Transverse colon (tissue), 4 donors: ENCODE results near the gene KRT1. TPM values are rescaled to one million over a fixed set of nuclear protein-coding genes. Genes with fewer than 3 reads are reported as not detected.

Experiments
- DNase-seq: peaks from one replicate; pipeline ENCODE4 v3.0.0-alpha.2; 2019
- H3K27ac ChIP-seq, 4 donors: fragments of 200-600 bp; sonication (generic); 2 replicates each; pipeline ENCODE4 v1.5.1; 2016 to 2018; ENCODE audit warnings: inconsistent platforms in 4 of 4
- H3K27me3 ChIP-seq: fragments of 200-600 bp; sonication (generic); 2 replicates; pipeline ENCODE4 v1.5.1; 2017; ENCODE audit warnings: inconsistent platforms
- H3K36me3 ChIP-seq, 4 donors: fragments of 200-600 bp; sonication (generic); 2 replicates each; pipeline ENCODE4 v1.5.1; 2017 to 2019; ENCODE audit warnings: inconsistent platforms in 4 of 4
- H3K4me1 ChIP-seq, 4 donors: fragments of 200-600 bp; sonication (generic); 2 replicates each; pipeline ENCODE4 v1.5.1; 2017 to 2020; ENCODE audit warnings: inconsistent platforms in 4 of 4
- H3K4me3 ChIP-seq, 4 donors: fragments of 200-600 bp; sonication (generic); 1 replicate in 1 of 4; 2 replicates in 3 of 4; pipeline versions ENCODE4 v1.5.1 to v1.6.1; 2017 to 2019; ENCODE audit warnings: inconsistent platforms in 4 of 4
- H3K9me3 ChIP-seq, 2 donors: fragments of 200-600 bp; sonication (generic); 2 replicates each; pipeline ENCODE4 v1.5.1; 2017 to 2019; ENCODE audit warnings: inconsistent platforms in 2 of 2
- CTCF ChIP-seq, 5 experiments: fragments of 200-600 bp in 3 of 5; fragments of 450-650 bp in 2 of 5; sonication (generic) in 3 of 5; IDR thresholded peaks; 1 replicate in 2 of 5; 2 replicates in 3 of 5; pipeline ENCODE4 v1.5.1; 2016 to 2017; ENCODE audit warnings: antibody characterized with exemption in 5 of 5, inconsistent platforms in 3 of 5, mild to moderate bottlenecking in 2 of 5, moderate library complexity in 1 of 5
- EP300 ChIP-seq: sonication (generic); formaldehyde crosslinking; IDR thresholded peaks from one replicate; pipeline ENCODE4 v1.6.1; 2017; ENCODE audit warnings: antibody characterized with exemption, low read depth
- POLR2A ChIP-seq: fragments of 450-650 bp; IDR thresholded peaks from one replicate; pipeline ENCODE4 v1.6.1; 2016; ENCODE audit warnings: antibody characterized with exemption, mild to moderate bottlenecking, moderate library complexity
- POLR2AphosphoS5 ChIP-seq, 3 donors: sonication (generic); formaldehyde crosslinking; IDR thresholded peaks; one replicate each; pipeline ENCODE4 v1.6.1; 2016; ENCODE audit warnings: antibody characterized with exemption in 3 of 3
- WGBS, 2 donors: methylation state at CpG; one replicate each; pipeline ENCODE4 v1.1.5; 2018; ENCODE audit warnings: low coverage in 1 of 2; 5-methylcytosine and 5-hydroxymethylcytosine counted together
- in situ Hi-C, 4 donors: fragments of 200-750 bp; cut with MboI; loops; one replicate each; pipeline versions ENCODE4 v1.15.0 to v1.15.1; 2017; ENCODE audit warnings: low sequenced_read_pairs in 3 of 4, low pct_ligation_motif_present in 1 of 4, low pct_unique_long_range_greater_than_20kb in 1 of 4
- intact Hi-C: fragments of 100-400 bp; cut with DNase I; formaldehyde crosslinking; loops from one replicate; pipeline ENCODE4 v1.15.1; 2023; ENCODE audit warnings: low total_unique reads
- total RNA-seq, 4 donors: library from RNA; depleted of rRNA; stranded (reverse); fragments of >200 nt; gene quantifications; one replicate each; pipeline ENCODE4 v1.1.0, GENCODE V29; 2016

Gene KRT1
- total RNA-seq, 4 donors from 2014 or later, result not detected

- in situ Hi-C loops (no loop called here), intact Hi-C loops (no loop called here)
- H3K9me3 ChIP-seq, result no peaks in the 10 kb centered on the region
- no peaks in the 10 kb centered on the region for H3K36me3 ChIP-seq
- peaks cover 0 to 11% (median 8%) of the 10 kb centered on the region in 4 donors for H3K4me1 ChIP-seq
- H3K27ac ChIP-seq, result no peak overlapping the region
- DNase-seq, result no peak
- TF ChIP-seq EP300, result no peak
- no peak for TF ChIP-seq POLR2A
- no peak for TF ChIP-seq CTCF (IDR thresholded peaks at IDR 0.05)
- no peak for TF ChIP-seq POLR2AphosphoS5 (IDR thresholded peaks at IDR 0.05)
- H3K4me3 ChIP-seq, result no peak overlapping the region
- 40 to 81% methylated on average over 1 to 2 of the region's 2 CpGs for WGBS, 2 donors
- H3K27me3 ChIP-seq, result peaks cover 46% of the 10 kb centered on the region
These were observed 8.3 kb upstream of the KRT1 start for GRCh38 chr12:52688481-52688880.

- no peak overlapping the region for H3K4me3 ChIP-seq
- no peak overlapping the region for H3K27ac ChIP-seq
- DNase-seq, result peak; percentile 22
- peaks cover 0 to 11% (median 8%) of the 10 kb centered on the region in 4 donors for H3K4me1 ChIP-seq
- intact Hi-C loops (no loop called here), in situ Hi-C loops (no loop called here)
- TF ChIP-seq POLR2A, result no peak
- TF ChIP-seq EP300, result no peak
- no peak for TF ChIP-seq POLR2AphosphoS5 (IDR thresholded peaks at IDR 0.05)
- no peak for TF ChIP-seq CTCF (IDR thresholded peaks at IDR 0.05)
- peaks cover 38% of the 10 kb centered on the region for H3K27me3 ChIP-seq
- WGBS, 2 donors, result 42 to 60% methylated on average over 4 to 8 of the region's 8 CpGs
- no peaks in the 10 kb centered on the region for H3K9me3 ChIP-seq
- no peaks in the 10 kb centered on the region for H3K36me3 ChIP-seq
These were observed 7.5 kb upstream of the KRT1 start for GRCh38 chr12:52687497-52688385.

DNA sequence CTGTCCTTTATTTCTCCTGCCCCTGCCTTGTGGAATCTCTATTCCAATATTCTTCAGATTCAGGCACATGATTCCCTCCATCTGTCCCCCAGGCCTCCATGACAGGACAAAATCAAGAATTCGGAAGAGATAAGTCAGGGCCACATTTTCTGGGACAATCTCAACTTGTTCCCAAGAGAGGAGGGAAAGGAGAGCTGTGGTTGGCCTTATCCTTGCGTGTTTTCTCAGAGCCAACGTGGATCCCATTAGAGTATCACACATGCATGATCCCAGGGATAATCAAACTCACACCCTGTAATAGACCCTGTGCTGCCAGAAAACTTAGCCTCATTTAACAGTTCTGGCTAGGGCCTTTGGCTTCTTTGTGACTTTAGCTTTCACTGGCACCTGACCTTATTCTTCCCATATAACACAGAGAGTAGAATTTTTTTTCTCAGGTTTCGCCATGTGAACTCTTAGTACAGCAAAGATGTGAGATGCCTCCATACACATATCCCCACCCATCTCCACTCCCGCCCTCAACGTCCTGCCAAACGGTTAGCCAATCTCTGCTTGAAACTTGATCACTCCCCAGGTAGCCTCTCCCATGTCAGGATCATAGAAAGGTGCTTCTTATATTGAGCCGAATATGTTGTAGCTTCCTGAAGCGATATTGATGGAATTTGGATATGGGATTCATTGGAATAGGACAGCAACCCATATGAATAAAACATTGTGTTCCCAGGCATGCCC lies 6.7 kb upstream of the KRT1 start:
- Histone ChIP-seq H3K36me3 (no peaks in the 10 kb centered on the region), H3K4me3 (no peak overlapping the region), H3K27ac (no peak overlapping the region), H3K4me1 (peaks cover 0 to 11% (median 8%) of the 10 kb centered on the region in 4 donors), H3K9me3 (no peaks in the 10 kb centered on the region), H3K27me3 (peaks cover 30% of the 10 kb centered on the region)
- in situ Hi-C loops, result no loop called here
- DNase-seq, result no peak
- intact Hi-C loops, result no loop called here
- no peak for TF ChIP-seq CTCF (IDR thresholded peaks at IDR 0.05)
- TF ChIP-seq POLR2A, result no peak
- TF ChIP-seq POLR2AphosphoS5 (IDR thresholded peaks at IDR 0.05), result no peak
- no peak for TF ChIP-seq EP300
- 79 to 100% methylated on average over 1 to 9 of the region's 9 CpGs for WGBS, 2 donors

DNA sequence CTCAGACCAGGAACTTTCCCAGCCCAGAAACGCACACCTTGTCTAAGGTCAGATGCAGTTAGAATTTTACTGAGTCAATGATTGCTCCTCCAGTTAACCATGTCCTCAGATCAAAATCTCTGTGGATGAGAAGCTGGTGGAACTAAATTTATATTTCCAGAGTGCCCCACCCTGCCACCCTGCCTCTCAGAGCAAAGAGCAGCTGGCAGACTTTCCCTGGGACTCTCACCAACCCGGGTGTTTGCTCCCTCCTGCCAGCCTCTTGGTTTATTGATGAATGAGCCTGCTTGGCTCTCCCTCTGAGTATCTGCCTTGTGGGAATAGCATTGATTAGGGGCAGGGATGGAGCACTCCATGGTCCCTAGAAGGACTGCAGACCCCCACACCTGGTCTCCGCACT lies 5.9 kb upstream of the KRT1 start:
- peaks cover 22% of the 10 kb centered on the region for H3K27me3 ChIP-seq
- intact Hi-C loops, result no loop called here
- no peaks in the 10 kb centered on the region for H3K36me3 ChIP-seq
- DNase-seq, result peak; percentile 34
- H3K4me3 ChIP-seq, result no peak overlapping the region
- no peaks in the 10 kb centered on the region for H3K9me3 ChIP-seq
- TF ChIP-seq EP300, result no peak
- TF ChIP-seq CTCF (IDR thresholded peaks at IDR 0.05), result no peak
- no peak for TF ChIP-seq POLR2A
- TF ChIP-seq POLR2AphosphoS5 (IDR thresholded peaks at IDR 0.05), result no peak
- H3K27ac ChIP-seq, result no peak overlapping the region
- H3K4me1 ChIP-seq, result peaks cover 0 to 7% (median 5%) of the 10 kb centered on the region in 4 donors
- in situ Hi-C loops, result no loop called here
- 65 to 67% methylated on average over 1 to 3 of the region's 3 CpGs for WGBS, 2 donors
